ENCODE measurements around the gene TMEM186.
"Not testable (repeated sequence)": the region's sequence is repeated elsewhere in the genome, so short reads cannot be mapped to it uniquely, and the experiment has no call there.

The TMEM186 gene

GRCh38 chr16:8797364-8798173, at the start of gene TMEM186, which contains the start of gene PMM2:
Gene TMEM186, minus strand, starts transcription at chr16:8797639. Its CDS starts 25 bp downstream, at chr16:8797614.
Gene PMM2, plus strand, starts transcription at chr16:8797839. Its CDS starts 44 bp downstream, at chr16:8797883.
- peaks cover 16% of the 10 kb centered on the region for H3K4me1 ChIP-seq (ENCODE audit: insufficient read depth, low read length)
- peaks cover 3% of the 10 kb centered on the region; the same call in 1 of the 2 replicates for H3K36me3 ChIP-seq (ENCODE audit: insufficient read depth, low read length)
- no peaks in the 10 kb centered on the region for H3K9me3 ChIP-seq (ENCODE audit: control insufficient read depth, insufficient read depth, low read length)
- peak within 1 kb of the TSS; percentile 91 for H3K9ac ChIP-seq (ENCODE audit: low read depth, low read length)

GRCh38 chr16:8847145-8847544, 49.7 kb upstream of the TMEM186 start:
- Histone ChIP-seq H3K9ac (ENCODE audit: low read depth, low read length) (no peak overlapping the region), H3K9me3 (ENCODE audit: control insufficient read depth, insufficient read depth, low read length) (no peaks in the 10 kb centered on the region), H3K36me3 (ENCODE audit: insufficient read depth, low read length) (peaks cover 12% of the 10 kb centered on the region), H3K4me1 (ENCODE audit: insufficient read depth, low read length) (peaks cover 10% of the 10 kb centered on the region; the same call in 1 of the 2 replicates)

- Histone ChIP-seq H3K4me1 (ENCODE audit: insufficient read depth, low read length) (peaks cover 10% of the 10 kb centered on the region; the same call in 1 of the 2 replicates), H3K9me3 (ENCODE audit: control insufficient read depth, insufficient read depth, low read length) (no peaks in the 10 kb centered on the region), H3K9ac (ENCODE audit: low read depth, low read length) (no peak overlapping the region), H3K36me3 (ENCODE audit: insufficient read depth, low read length) (peaks cover 10% of the 10 kb centered on the region)
These were observed 49.0 kb upstream of the TMEM186 start for GRCh38 chr16:8846401-8846932.

- Histone ChIP-seq H3K36me3 (ENCODE audit: insufficient read depth, low read length) (peaks cover 9% of the 10 kb centered on the region), H3K9ac (ENCODE audit: low read depth, low read length) (no peak overlapping the region), H3K9me3 (ENCODE audit: control insufficient read depth, insufficient read depth, low read length) (no peaks in the 10 kb centered on the region), H3K4me1 (ENCODE audit: insufficient read depth, low read length) (peaks cover 10% of the 10 kb centered on the region; the same call in 1 of the 2 replicates)
These were observed 48.4 kb upstream of the TMEM186 start for GRCh38 chr16:8845699-8846298.

GRCh38 chr16:8843296-8843695, 45.9 kb upstream of the TMEM186 start:
- not testable (repeated sequence) for H3K36me3 ChIP-seq (ENCODE audit: insufficient read depth, low read length); H3K9me3 ChIP-seq (ENCODE audit: control insufficient read depth, insufficient read depth, low read length); H3K9ac ChIP-seq (ENCODE audit: low read depth, low read length)

GRCh38 chr16:8842016-8842415, 44.6 kb upstream of the TMEM186 start:
- H3K36me3 ChIP-seq (ENCODE audit: insufficient read depth, low read length); H3K4me1 ChIP-seq (ENCODE audit: insufficient read depth, low read length); H3K9ac ChIP-seq (ENCODE audit: low read depth, low read length); H3K9me3 ChIP-seq (ENCODE audit: control insufficient read depth, insufficient read depth, low read length): not testable (repeated sequence)

More at GRCh38 chr16:8843296-8843695, 45.9 kb upstream of the TMEM186 start:
- H3K4me1 ChIP-seq (ENCODE audit: insufficient read depth, low read length) = not testable (repeated sequence)

GRCh38 chr16:8837594-8837993, 40.2 kb upstream of the TMEM186 start:
- H3K9me3 ChIP-seq (ENCODE audit: control insufficient read depth, insufficient read depth, low read length); H3K4me1 ChIP-seq (ENCODE audit: insufficient read depth, low read length); H3K36me3 ChIP-seq (ENCODE audit: insufficient read depth, low read length); H3K9ac ChIP-seq (ENCODE audit: low read depth, low read length): not testable (repeated sequence)

GRCh38 chr16:8836797-8837196, 39.4 kb upstream of the TMEM186 start:
- not testable (repeated sequence) for H3K4me1 ChIP-seq (ENCODE audit: insufficient read depth, low read length); H3K9ac ChIP-seq (ENCODE audit: low read depth, low read length); H3K9me3 ChIP-seq (ENCODE audit: control insufficient read depth, insufficient read depth, low read length); H3K36me3 ChIP-seq (ENCODE audit: insufficient read depth, low read length)

GRCh38 chr16:8832717-8833105, 35.3 kb upstream of the TMEM186 start:
- Histone ChIP-seq H3K36me3 (ENCODE audit: insufficient read depth, low read length) (peaks cover 5% of the 10 kb centered on the region), H3K9me3 (ENCODE audit: control insufficient read depth, insufficient read depth, low read length) (no peaks in the 10 kb centered on the region), H3K4me1 (ENCODE audit: insufficient read depth, low read length) (peaks cover 40% of the 10 kb centered on the region), H3K9ac (ENCODE audit: low read depth, low read length) (peak overlapping the region; percentile 5; the same call in 1 of the 2 replicates)

- Histone ChIP-seq H3K9me3 (ENCODE audit: control insufficient read depth, insufficient read depth, low read length) (no peaks in the 10 kb centered on the region), H3K36me3 (ENCODE audit: insufficient read depth, low read length) (peaks cover 5% of the 10 kb centered on the region), H3K4me1 (ENCODE audit: insufficient read depth, low read length) (peaks cover 40% of the 10 kb centered on the region), H3K9ac (ENCODE audit: low read depth, low read length) (peak overlapping the region; percentile 13)
These were observed 34.7 kb upstream of the TMEM186 start for GRCh38 chr16:8831871-8832716.

- H3K4me1 ChIP-seq (ENCODE audit: insufficient read depth, low read length) = peaks cover 40% of the 10 kb centered on the region
- peak overlapping the region; percentile 13 for H3K9ac ChIP-seq (ENCODE audit: low read depth, low read length)
- H3K36me3 ChIP-seq (ENCODE audit: insufficient read depth, low read length) = peaks cover 5% of the 10 kb centered on the region
These were observed 34.0 kb upstream of the TMEM186 start for GRCh38 chr16:8831450-8831849.

GRCh38 chr16:8828541-8829165, 31.2 kb upstream of the TMEM186 start:
- H3K4me1 ChIP-seq (ENCODE audit: insufficient read depth, low read length) = peaks cover 40% of the 10 kb centered on the region
- no peak overlapping the region for H3K9ac ChIP-seq (ENCODE audit: low read depth, low read length)
- H3K9me3 ChIP-seq (ENCODE audit: control insufficient read depth, insufficient read depth, low read length) = peaks cover 6% of the 10 kb centered on the region; the same call in 1 of the 2 replicates
- peaks cover 9% of the 10 kb centered on the region for H3K36me3 ChIP-seq (ENCODE audit: insufficient read depth, low read length)

More at GRCh38 chr16:8831450-8831849, 34.0 kb upstream of the TMEM186 start:
- 0 out of 2 replicates have a peak, but pooled peaks cover under 1% of the 10 kb centered on the region for H3K9me3 ChIP-seq (ENCODE audit: control insufficient read depth, insufficient read depth, low read length)

- Histone ChIP-seq H3K9me3 (ENCODE audit: control insufficient read depth, insufficient read depth, low read length) (peaks cover 6% of the 10 kb centered on the region; the same call in 1 of the 2 replicates), H3K36me3 (ENCODE audit: insufficient read depth, low read length) (peaks cover 16% of the 10 kb centered on the region), H3K9ac (ENCODE audit: low read depth, low read length) (no peak overlapping the region), H3K4me1 (ENCODE audit: insufficient read depth, low read length) (peaks cover 28% of the 10 kb centered on the region)
These were observed 28.9 kb upstream of the TMEM186 start for GRCh38 chr16:8826278-8826879.
